HG03108 (cell line): Measurements from ENCODE around the gene CCM2L.

ENCODE experiments used
- ATAC-seq: cut with Tn5 transposase; IDR thresholded peaks from one replicate; pipeline ENCODE4 v1.9.1; 2021; ENCODE audit warnings: moderate library complexity; ENCODE audit not compliant: unreplicated experiment

CCM2L gene

DNA sequence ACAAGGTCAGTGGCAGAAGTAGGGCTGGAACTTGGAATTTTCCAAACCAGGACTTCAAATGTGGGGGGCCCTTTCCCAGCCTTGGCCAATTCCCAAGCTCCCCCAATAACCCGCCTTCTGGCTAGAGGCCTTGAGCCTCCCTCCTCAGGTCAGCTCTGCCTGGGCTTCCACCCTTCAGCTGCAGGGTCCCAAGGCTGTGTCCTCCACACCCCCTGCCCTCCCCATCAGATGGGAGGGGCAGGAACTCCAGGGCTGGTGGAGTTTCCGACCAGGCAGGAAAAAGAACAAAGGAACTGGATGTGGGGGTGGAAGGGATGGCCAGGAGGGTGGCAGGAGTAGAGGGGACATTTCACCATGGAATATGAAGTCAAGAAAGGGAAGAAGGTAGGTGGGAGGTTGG is at the start of gene CCM2L:
TSS of gene CCM2L (plus strand) at position 338 of the 400 bp plus-strand sequence. CDS start at position 355, 17 bp downstream.
- no peak for ATAC-seq

GRCh38 chr20:31962761-31963160 is 47.5 kb upstream of the CCM2L start:
- ATAC-seq = no peak

- no peak for ATAC-seq
Observed at GRCh38 chr20:31963889-31964288, 46.3 kb upstream of the CCM2L start.

DNA sequence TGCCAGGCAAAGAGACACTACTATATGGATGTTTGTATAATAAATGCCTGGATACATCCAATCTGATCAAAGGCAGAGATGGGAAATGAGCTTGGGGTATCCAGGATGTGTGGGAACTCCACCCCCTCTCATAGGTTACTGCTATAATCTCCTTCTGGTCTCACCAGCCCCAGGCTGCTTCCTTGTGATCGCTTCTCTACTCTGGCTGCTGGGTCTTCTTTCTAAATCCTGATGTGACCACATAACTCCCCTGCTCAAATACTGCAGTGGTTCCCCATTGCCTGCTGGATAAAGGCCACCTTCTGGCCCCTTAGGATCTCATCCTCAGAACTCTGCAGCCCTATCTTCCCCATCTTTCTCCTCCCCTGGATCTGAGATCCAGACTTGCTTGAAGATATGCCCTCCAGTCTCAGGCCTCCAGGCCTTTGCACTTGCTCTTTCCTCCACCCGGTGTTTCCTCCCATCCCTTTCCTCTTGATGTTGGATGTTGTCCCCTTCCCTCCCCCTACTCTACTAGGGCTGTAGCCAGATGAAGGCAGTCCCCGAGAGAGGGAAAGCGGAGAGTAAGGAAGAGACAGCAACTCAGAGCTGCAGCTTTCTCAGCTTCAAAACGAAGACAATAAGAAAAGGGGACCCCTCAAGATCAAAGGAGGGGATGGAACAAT is 43.1 kb upstream of the CCM2L start:
- no peak for ATAC-seq

DNA sequence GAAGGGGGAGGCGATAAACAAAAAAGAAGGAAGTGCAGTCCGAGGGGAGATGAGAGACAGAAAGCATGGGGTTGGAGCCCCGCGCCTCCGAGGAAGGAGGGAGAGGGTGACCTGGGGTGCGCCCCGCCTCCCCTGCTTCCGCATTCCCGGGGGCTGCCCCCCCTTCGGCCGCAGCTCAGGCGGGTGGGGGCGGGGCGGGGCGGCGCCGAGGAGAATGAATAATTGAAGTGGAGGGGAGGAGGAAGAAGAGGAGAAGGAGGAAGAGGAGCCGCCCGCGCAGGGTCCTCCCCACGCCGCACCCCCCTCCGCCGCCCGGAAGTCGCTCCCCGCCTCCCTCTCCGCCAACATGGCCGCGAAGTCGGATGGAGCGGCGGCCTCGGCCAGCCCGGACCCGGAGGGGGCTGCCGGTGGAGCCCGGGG is 42.4 kb upstream of the CCM2L start, which contains the start of gene XKR7:
TSS of gene XKR7 (plus strand) at position 322 of the 420 bp plus-strand sequence. CDS start at position 347, 25 bp downstream.
- ATAC-seq = no peak

GRCh38 chr20:31968291-31969126 is 41.7 kb upstream of the CCM2L start:
- ATAC-seq = no peak

DNA sequence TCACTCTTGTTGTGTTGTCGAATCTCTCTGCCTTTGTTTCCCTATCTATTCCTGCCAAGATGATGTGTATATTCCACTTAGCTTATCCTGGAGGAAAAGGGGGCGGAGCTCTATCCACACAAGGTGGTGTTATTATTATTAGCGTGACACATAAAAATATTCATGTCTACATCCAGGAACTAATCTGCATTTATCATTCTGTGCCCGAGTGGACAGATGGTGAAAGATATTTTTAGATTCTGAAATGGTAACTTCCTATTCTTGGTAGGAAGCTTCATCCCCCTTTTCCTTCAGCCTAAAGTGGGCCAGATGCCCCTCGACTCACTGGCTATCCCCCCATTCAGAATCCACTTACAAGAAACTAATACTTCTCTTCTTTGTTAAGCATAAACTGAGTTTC is 40.2 kb upstream of the CCM2L start:
- no peak for ATAC-seq

DNA sequence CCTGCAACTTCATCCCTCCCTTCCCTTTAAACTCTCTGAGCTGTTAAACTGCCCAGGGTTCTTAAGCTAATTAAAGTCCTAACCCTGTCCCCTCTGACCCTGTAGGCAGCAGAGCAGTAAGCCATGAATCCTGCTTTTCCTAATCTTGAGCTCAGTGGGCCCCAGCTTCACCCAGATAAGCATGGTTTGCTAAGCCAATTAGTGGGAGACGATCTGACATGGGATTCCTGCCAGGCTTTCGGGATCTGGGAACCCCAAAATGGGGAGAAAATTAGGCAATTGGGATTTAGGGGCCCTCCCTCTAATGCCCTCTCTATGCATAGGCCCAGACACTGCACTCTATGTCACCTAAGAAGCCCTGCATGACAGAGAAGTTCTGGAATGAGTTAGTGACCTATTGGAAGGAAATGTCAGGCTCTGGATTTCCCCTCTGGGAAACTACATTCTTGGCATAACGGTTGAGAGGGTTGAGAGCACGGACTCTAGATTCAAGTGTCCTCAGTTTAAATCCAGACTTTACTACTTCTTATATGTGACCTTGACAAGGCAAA is 37.7 kb upstream of the CCM2L start:
- no peak for ATAC-seq

DNA sequence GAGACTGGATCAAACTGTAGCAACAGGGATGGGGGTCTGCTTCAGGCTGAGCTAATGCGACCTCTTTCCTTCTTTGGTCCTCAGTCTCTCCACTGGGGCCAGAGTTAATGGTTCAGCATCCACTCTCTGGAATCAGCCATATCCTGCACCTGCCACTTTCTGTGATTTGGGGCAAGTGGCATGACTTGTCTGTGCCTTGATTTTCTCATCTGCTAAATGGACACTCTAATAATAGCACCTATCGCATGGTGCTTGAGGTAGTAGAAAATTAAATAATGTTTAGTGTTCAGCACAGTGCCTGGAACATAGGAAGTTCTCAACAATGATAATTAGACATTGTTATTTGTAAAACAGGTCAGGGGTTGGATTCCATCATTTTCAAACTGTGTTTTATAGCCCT is 35.9 kb upstream of the CCM2L start:
- no peak for ATAC-seq

DNA sequence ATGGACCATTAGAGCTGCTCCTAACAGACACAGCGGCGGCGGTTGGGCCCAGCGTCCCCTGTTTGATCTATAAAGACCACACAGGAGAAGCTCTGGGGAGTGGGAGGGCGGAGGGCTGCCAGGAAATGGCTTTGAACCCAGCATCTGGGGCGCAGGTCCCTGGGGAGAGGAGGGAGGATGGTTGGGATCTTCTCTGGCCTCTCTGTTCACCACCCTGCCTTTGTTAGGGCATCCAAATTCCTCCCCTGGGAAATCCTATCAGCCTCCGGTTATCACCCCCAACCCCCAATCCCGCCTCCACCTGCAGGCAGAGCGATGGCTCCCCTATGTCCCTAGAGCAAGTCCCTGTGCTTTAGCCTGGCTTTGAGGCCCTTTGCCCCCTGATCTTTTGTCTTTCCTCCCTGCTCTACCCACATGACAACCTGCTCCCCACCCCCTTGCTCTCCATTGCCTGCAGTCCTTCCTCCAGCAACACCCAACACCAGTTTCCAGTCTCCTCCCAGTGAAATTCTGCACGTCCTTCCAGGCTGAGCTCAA is 35.2 kb upstream of the CCM2L start:
- no peak for ATAC-seq

- ATAC-seq = no peak
Observed at GRCh38 chr20:31975874-31976273, 34.4 kb upstream of the CCM2L start.

- ATAC-seq = no peak
Observed at GRCh38 chr20:31977080-31977479, 33.2 kb upstream of the CCM2L start.

DNA sequence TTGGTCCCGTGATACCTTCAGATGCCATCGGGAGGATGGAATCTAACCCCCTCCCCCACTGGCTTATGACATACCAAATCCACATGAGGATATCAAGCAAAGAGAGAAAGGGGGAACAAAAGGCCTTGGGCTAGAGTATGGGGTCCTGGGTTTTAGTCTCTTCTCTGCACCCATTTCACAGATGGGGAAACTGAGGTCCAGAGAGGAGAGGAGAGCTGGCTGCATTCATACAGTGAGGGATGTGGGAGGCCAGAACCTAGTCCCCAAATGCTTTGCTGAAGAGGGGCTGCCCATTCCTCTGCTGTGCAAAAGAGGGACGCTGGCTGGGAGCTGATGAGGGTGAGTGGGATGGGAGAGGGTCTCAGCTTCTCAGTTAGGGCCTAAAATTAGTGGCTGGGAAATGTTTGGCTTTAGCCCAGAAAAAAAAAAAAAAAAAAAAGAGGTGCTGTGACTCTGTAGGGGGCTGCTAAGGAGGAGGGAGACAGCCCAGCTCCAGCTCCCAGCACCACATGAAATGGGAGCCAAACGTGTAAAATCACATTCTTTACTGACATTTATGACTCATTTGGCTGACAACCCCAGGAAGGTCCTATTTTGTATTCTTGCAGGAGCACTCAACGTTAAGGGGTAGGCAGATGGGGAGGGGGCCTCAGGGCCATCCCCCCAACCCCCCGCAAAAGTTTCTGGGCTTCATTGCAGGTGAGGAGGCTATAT is 30.4 kb upstream of the CCM2L start:
- no peak for ATAC-seq

- no peak for ATAC-seq
Observed at GRCh38 chr20:31981784-31982183, 28.5 kb upstream of the CCM2L start.

GRCh38 chr20:31984981-31985471 is 25.2 kb upstream of the CCM2L start:
- ATAC-seq = no peak

GRCh38 chr20:31987744-31988143 is 22.5 kb upstream of the CCM2L start:
- no peak for ATAC-seq

GRCh38 chr20:31988430-31989015 is 21.7 kb upstream of the CCM2L start:
- no peak for ATAC-seq

- no peak for ATAC-seq
Observed at GRCh38 chr20:31989030-31989645, 21.1 kb upstream of the CCM2L start.

DNA sequence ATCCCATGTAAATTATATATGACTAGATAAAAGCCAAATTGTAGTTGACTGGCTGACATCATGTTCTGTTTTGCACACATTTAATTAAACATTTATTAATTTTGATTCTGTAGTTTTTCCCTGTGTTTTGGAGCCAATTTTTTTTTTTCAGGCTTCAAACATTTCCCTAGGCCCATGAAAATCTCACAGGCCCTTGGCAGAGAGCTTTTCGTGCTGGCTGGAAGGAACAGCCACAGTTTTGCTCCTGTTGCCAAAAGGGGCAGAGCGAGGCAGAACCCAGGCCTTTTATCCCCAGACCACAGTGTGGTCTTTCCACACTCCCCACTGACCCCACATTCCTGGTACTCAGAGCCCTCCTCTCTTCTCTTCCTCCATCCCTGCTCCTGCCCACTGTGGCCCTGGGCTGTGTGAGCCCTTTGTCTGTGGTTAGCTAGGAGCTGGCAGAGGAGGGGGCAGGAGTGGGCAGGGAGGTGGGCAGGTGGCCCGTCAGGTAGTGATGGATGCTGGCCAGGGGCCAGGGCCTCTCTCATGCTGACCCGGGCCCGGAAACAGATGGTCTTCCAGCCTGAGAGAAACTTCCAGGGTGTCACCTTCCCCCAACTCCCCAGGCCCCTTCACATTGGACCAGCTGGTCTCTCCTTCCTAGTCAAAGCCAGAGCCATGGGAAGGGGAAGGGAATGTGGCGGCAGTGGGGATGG is 19.4 kb upstream of the CCM2L start:
- no peak for ATAC-seq
